Activated B cell treated with CpG ODN at 0.5 μM for 24 hours (primary cell): ENCODE measurements around the gene MAVS. TPM values are rescaled to one million over a fixed set of nuclear protein-coding genes. Genes with fewer than 3 reads are reported as not detected.

Source experiments
- ATAC-seq: fragments of 200-7000 bp; cut with Tn5 transposase; one replicate; pipeline ENCODE4 v1.10.0; 2021; ENCODE audit warnings: low read depth, mild to moderate bottlenecking, moderate library complexity
- CTCF ChIA-PET: fragments of 350-600 bp; sonication (Branson Sonifier 250); formaldehyde crosslinking; loops from one replicate; lab custom pipeline; 2021; ENCODE audit warnings: antibody characterized with exemption; lab: Charles Lee
- POLR2A ChIA-PET: fragments of 350-600 bp; sonication (Branson Sonifier 250); formaldehyde crosslinking; loops from one replicate; lab custom pipeline; 2021; ENCODE audit warnings: antibody characterized with exemption; lab: Charles Lee
- DNase-seq: peaks from one replicate; pipeline ENCODE4 v3.0.0; 2022
- H3K27ac Mint-ChIP-seq: one replicate; pipeline ENCODE4 v1.8.0; 2020; ENCODE audit warnings: mixed read lengths
- H3K27me3 Mint-ChIP-seq: one replicate; pipeline ENCODE4 v1.8.0; 2021; ENCODE audit warnings: mixed read lengths
- H3K36me3 Mint-ChIP-seq: one replicate; pipeline ENCODE4 v1.8.0; 2021; ENCODE audit warnings: low read depth, mixed read lengths
- H3K4me1 Mint-ChIP-seq: one replicate; pipeline ENCODE4 v1.8.0; 2021; ENCODE audit warnings: mixed read lengths
- H3K4me3 Mint-ChIP-seq: one replicate; pipeline ENCODE4 v1.8.0; 2020; ENCODE audit warnings: mild to moderate bottlenecking, mixed read lengths
- H3K9me3 Mint-ChIP-seq: one replicate; pipeline ENCODE4 v1.8.0; 2020; ENCODE audit warnings: mixed read lengths
- CTCF ChIP-seq: fragments of 200-600 bp; IDR thresholded peaks from one replicate; pipeline ENCODE4 v1.8.0; 2022; ENCODE audit warnings: antibody characterized with exemption, mild to moderate bottlenecking
- intact Hi-C: fragments of 100-400 bp; cut with micrococcal nuclease; formaldehyde crosslinking; loops from one replicate; pipeline ENCODE4 v1.15.1; 2024
- total RNA-seq: library from RNA; stranded (reverse); gene quantifications from 2 replicates; pipeline ENCODE4 v1.2.3, GENCODE V29; 2022

Gene MAVS
- total RNA-seq, 1 donor from 2014 or later: 39.7 TPM

- CTCF ChIA-PET: interaction anchor here (1.6 kb wide), 1 partner anchor 168 kb away, joined by 4 read pairs; no protein-coding TSS in a partner anchor
- Mint-ChIP-seq H3K4me1 (peaks cover 10% of the 10 kb centered on the region), H3K9me3 (no peaks in the 10 kb centered on the region), H3K4me3 (no peak overlapping the region), H3K27ac (no peak overlapping the region), H3K27me3 (no peaks in the 10 kb centered on the region), H3K36me3 (peaks cover 84% of the 10 kb centered on the region)
- POLR2A ChIA-PET: no interaction called here
- no peak for DNase-seq
- ATAC-seq: no peak
- intact Hi-C loops: no loop called here
- TF ChIP-seq CTCF: no peak
Measured at GRCh38 chr20:3916364-3916763, 69.7 kb downstream of the MAVS start.

- Mint-ChIP-seq H3K27me3 (no peaks in the 10 kb centered on the region), H3K36me3 (peaks cover 86% of the 10 kb centered on the region), H3K4me1 (peaks cover 15% of the 10 kb centered on the region), H3K4me3 (no peak overlapping the region), H3K27ac (no peak overlapping the region), H3K9me3 (no peaks in the 10 kb centered on the region)
- ChIA-PET CTCF (no interaction called here), POLR2A (no interaction called here)
- no peak for DNase-seq
- TF ChIP-seq CTCF: no peak
- ATAC-seq: no peak
- intact Hi-C loops: no loop called here
Measured at GRCh38 chr20:3919352-3919751, 72.7 kb downstream of the MAVS start.

- Mint-ChIP-seq H3K4me1 (peaks cover 5% of the 10 kb centered on the region), H3K27ac (peak overlapping the region; percentile 43), H3K4me3 (no peak overlapping the region), H3K27me3 (no peaks in the 10 kb centered on the region), H3K9me3 (no peaks in the 10 kb centered on the region), H3K36me3 (peaks cover 78% of the 10 kb centered on the region)
- CTCF ChIA-PET: interaction anchor here (1.0 kb wide), 1 partner anchor 163 kb away, joined by 3 read pairs; no protein-coding TSS in a partner anchor
- intact Hi-C loops: no loop called here
- DNase-seq (no peak), ATAC-seq (no peak)
- POLR2A ChIA-PET: no interaction called here
- no peak for TF ChIP-seq CTCF
Measured at GRCh38 chr20:3922223-3922982, 75.8 kb downstream of the MAVS start.

GRCh38 chr20:3922983-3923339 lies 76.3 kb downstream of the MAVS start:
- H3K4me1 Mint-ChIP-seq: peaks cover 7% of the 10 kb centered on the region
- H3K27ac Mint-ChIP-seq: no peak overlapping the region
- no peak for TF ChIP-seq CTCF
- ATAC-seq (no peak), DNase-seq (no peak)
- no peaks in the 10 kb centered on the region for H3K9me3 Mint-ChIP-seq
- intact Hi-C loops: no loop called here
- POLR2A ChIA-PET: no interaction called here
- H3K4me3 Mint-ChIP-seq: no peak overlapping the region
- H3K27me3 Mint-ChIP-seq: no peaks in the 10 kb centered on the region
- peaks cover 76% of the 10 kb centered on the region for H3K36me3 Mint-ChIP-seq
- CTCF ChIA-PET: interaction anchor here (1.0 kb wide), 1 partner anchor 162 kb away, joined by 3 read pairs; no protein-coding TSS in a partner anchor

GRCh38 chr20:3923818-3924217 lies 77.2 kb downstream of the MAVS start:
- peaks cover 67% of the 10 kb centered on the region for H3K36me3 Mint-ChIP-seq
- H3K27me3 Mint-ChIP-seq: no peaks in the 10 kb centered on the region
- H3K4me3 Mint-ChIP-seq: no peak overlapping the region
- H3K27ac Mint-ChIP-seq: no peak overlapping the region
- ATAC-seq (no peak), DNase-seq (no peak)
- H3K9me3 Mint-ChIP-seq: no peaks in the 10 kb centered on the region
- ChIA-PET POLR2A (no interaction called here), CTCF (no interaction called here)
- peaks cover 10% of the 10 kb centered on the region for H3K4me1 Mint-ChIP-seq
- no peak for TF ChIP-seq CTCF
- intact Hi-C loops: no loop called here
